ENCODE measurements around the gene HDAC4.

Gene HDAC4

GRCh38 chr2:239429473-239430350 lies 28.9 kb upstream of the HDAC4 start:
- DNase-seq (ENCODE audit: low spot score), result no peak

- no peak for DNase-seq (ENCODE audit: low spot score)
These were observed 24.8 kb upstream of the HDAC4 start for GRCh38 chr2:239425631-239426030.

GRCh38 chr2:239424337-239425045 lies 23.7 kb upstream of the HDAC4 start:
- DNase-seq (ENCODE audit: low spot score), result no peak

GRCh38 chr2:239423551-239423950 lies 22.7 kb upstream of the HDAC4 start:
- no peak for DNase-seq (ENCODE audit: low spot score)

GRCh38 chr2:239421851-239422250 lies 21.0 kb upstream of the HDAC4 start:
- no peak for DNase-seq (ENCODE audit: low spot score)

GRCh38 chr2:239420082-239420481 lies 19.3 kb upstream of the HDAC4 start:
- DNase-seq (ENCODE audit: low spot score), result no peak

- DNase-seq (ENCODE audit: low spot score), result no peak
These were observed 18.1 kb upstream of the HDAC4 start for GRCh38 chr2:239418918-239419317.

- DNase-seq (ENCODE audit: low spot score), result no peak
These were observed 12.2 kb upstream of the HDAC4 start for GRCh38 chr2:239412905-239413603.

GRCh38 chr2:239411549-239412319 lies 10.9 kb upstream of the HDAC4 start:
- no peak for DNase-seq (ENCODE audit: low spot score)

GRCh38 chr2:239411117-239411516 lies 10.3 kb upstream of the HDAC4 start:
- DNase-seq (ENCODE audit: low spot score), result no peak

GRCh38 chr2:239409976-239410375 lies 9.2 kb upstream of the HDAC4 start:
- no peak for DNase-seq (ENCODE audit: low spot score)

GRCh38 chr2:239407112-239407511 lies 6.3 kb upstream of the HDAC4 start:
- DNase-seq (ENCODE audit: low spot score), result peak; percentile 40

GRCh38 chr2:239406316-239406995 lies 5.6 kb upstream of the HDAC4 start:
- peak; percentile 40 for DNase-seq (ENCODE audit: low spot score)

- DNase-seq (ENCODE audit: low spot score), result no peak
These were observed 4.3 kb upstream of the HDAC4 start for GRCh38 chr2:239405071-239405470.

GRCh38 chr2:239402666-239403065 lies 1.8 kb upstream of the HDAC4 start:
- peak; percentile 41 for DNase-seq (ENCODE audit: low spot score)

- DNase-seq (ENCODE audit: low spot score), result no peak
These were observed 1.0 kb upstream of the HDAC4 start for GRCh38 chr2:239401881-239402233.

GRCh38 chr2:239401067-239401880 lies 454 bp upstream of the HDAC4 start:
- peak; percentile 100 for DNase-seq (ENCODE audit: low spot score)

GRCh38 chr2:239399921-239400595 lies 762 bp downstream of the HDAC4 start:
- peak; percentile 62 for DNase-seq (ENCODE audit: low spot score)

- DNase-seq (ENCODE audit: low spot score), result peak; percentile 66
These were observed 1.3 kb downstream of the HDAC4 start for GRCh38 chr2:239399433-239399920.

GRCh38 chr2:239398521-239398921 lies 2.3 kb downstream of the HDAC4 start:
- peak; percentile 54 for DNase-seq (ENCODE audit: low spot score)
